Osteocyte (in vitro differentiated cells): ENCODE measurements around the gene ZNF789. TPM values are rescaled to one million over a fixed set of nuclear protein-coding genes. Genes with fewer than 3 reads are reported as not detected.

Experiments used
- DNase-seq: peaks from one replicate; pipeline ENCODE4 v3.0.0; 2021; ENCODE audit warnings: mixed read lengths; ENCODE audit not compliant: unreplicated experiment; ENCODE audit errors: extremely low spot score
- H3K27ac Mint-ChIP-seq: one replicate; pipeline ENCODE4 v1.8.0; 2021; ENCODE audit warnings: mild to moderate bottlenecking, mixed read lengths; ENCODE audit not compliant: unreplicated experiment
- H3K27me3 Mint-ChIP-seq: one replicate; pipeline ENCODE4 v1.8.0; 2021; ENCODE audit warnings: mixed read lengths; ENCODE audit not compliant: unreplicated experiment
- H3K36me3 Mint-ChIP-seq: one replicate; pipeline ENCODE4 v1.8.0; 2021; ENCODE audit warnings: mixed read lengths; ENCODE audit not compliant: unreplicated experiment
- H3K4me1 Mint-ChIP-seq: one replicate; pipeline ENCODE4 v1.8.0; 2021; ENCODE audit warnings: mixed read lengths; ENCODE audit not compliant: unreplicated experiment
- H3K4me3 Mint-ChIP-seq: one replicate; pipeline ENCODE4 v1.8.0; 2021; ENCODE audit warnings: mild to moderate bottlenecking, moderate library complexity, mixed read lengths; ENCODE audit not compliant: unreplicated experiment
- H3K9me3 Mint-ChIP-seq: one replicate; pipeline ENCODE4 v1.8.0; 2021; ENCODE audit warnings: mixed read lengths; ENCODE audit not compliant: unreplicated experiment
- total RNA-seq: library from RNA; stranded (reverse); gene quantifications from 2 replicates; pipeline ENCODE4 v1.2.1, GENCODE V29; 2021
- TF ChIP-seq, protein P1 (sequence below): fragments of 200-600 bp; sonication (generic); IDR thresholded peaks from 2 replicates; pipeline ENCODE4 v1.5.0; 2021; ENCODE audit warnings: antibody characterized with exemption, mild to moderate bottlenecking, moderate library complexity

Gene ZNF789
- total RNA-seq, 1 donor from 2014 or later = 8.4 TPM

DNA sequence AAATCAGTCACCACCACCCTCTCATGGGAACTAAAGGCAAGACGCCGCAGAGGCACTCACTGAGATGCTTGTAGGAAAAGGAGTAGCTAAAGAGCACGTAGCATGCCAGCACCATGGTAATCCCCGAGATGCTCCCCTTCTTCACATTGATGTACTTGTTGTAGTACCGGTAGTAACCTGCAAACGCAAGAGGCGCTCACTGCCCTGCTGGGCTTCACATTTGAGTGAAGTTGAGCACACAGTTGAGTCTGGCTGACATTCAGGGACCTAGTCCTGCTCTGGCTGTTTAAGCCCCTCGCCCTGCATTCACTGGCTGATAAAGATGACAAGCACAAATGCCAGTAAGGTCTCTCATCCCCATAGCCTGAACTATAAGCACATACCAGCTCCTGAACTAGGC lies 13.6 kb upstream of the ZNF789 start:
- H3K27ac Mint-ChIP-seq = no peak overlapping the region
- H3K4me3 Mint-ChIP-seq = no peak overlapping the region
- H3K27me3 Mint-ChIP-seq = no peaks in the 10 kb centered on the region
- peaks cover 23% of the 10 kb centered on the region for H3K36me3 Mint-ChIP-seq
- no peak for DNase-seq
- peaks cover 3% of the 10 kb centered on the region for H3K4me1 Mint-ChIP-seq
- TF ChIP-seq, protein P1, sequence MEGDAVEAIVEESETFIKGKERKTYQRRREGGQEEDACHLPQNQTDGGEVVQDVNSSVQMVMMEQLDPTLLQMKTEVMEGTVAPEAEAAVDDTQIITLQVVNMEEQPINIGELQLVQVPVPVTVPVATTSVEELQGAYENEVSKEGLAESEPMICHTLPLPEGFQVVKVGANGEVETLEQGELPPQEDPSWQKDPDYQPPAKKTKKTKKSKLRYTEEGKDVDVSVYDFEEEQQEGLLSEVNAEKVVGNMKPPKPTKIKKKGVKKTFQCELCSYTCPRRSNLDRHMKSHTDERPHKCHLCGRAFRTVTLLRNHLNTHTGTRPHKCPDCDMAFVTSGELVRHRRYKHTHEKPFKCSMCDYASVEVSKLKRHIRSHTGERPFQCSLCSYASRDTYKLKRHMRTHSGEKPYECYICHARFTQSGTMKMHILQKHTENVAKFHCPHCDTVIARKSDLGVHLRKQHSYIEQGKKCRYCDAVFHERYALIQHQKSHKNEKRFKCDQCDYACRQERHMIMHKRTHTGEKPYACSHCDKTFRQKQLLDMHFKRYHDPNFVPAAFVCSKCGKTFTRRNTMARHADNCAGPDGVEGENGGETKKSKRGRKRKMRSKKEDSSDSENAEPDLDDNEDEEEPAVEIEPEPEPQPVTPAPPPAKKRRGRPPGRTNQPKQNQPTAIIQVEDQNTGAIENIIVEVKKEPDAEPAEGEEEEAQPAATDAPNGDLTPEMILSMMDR = peak; percentile 27
- no peaks in the 10 kb centered on the region for H3K9me3 Mint-ChIP-seq

DNA sequence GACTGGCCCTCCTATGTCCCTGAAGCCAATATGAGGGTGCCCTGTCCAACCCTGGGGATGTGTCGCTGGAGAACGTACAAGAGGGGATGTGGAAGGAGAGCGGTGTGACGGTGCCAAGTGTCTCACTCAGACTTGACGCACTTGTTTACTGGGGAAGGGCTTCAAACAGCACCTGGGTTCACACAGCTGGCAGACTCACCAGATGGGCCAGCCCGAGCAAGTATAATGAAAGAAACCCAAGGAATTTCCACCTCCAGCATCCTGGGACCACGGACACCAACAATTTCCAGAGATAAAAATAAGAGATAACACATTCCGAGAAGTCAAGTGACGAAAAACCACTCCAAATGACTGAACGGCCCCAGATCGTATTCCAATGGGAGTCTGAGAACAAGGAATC lies 12.0 kb upstream of the ZNF789 start:
- DNase-seq = no peak
- TF ChIP-seq, protein P1 = no peak
- Mint-ChIP-seq H3K4me1 (peaks cover 14% of the 10 kb centered on the region), H3K27ac (no peak overlapping the region), H3K4me3 (no peak overlapping the region), H3K27me3 (no peaks in the 10 kb centered on the region), H3K36me3 (peaks cover 18% of the 10 kb centered on the region), H3K9me3 (no peaks in the 10 kb centered on the region)

DNA sequence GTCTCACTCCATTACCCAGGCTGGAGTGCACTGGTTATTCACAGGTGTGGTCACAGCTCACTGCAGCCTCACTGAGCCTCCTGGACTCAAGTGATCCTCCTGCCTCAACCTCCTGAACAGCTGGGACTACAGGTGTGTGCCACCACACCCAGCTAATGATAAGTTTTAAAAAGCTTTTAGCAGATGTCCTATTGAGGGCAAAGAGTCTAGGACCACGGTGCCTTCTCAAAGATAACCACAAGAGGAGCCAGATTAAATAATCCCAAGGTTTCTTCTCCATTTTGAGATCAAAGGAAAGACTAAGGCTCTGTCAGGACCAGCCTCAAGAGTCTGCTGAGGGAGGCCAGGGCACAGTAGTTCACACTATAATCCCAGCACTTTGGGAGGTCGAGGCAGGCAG lies 11.5 kb upstream of the ZNF789 start:
- no peaks in the 10 kb centered on the region for H3K9me3 Mint-ChIP-seq
- H3K27me3 Mint-ChIP-seq = no peaks in the 10 kb centered on the region
- H3K27ac Mint-ChIP-seq = no peak overlapping the region
- no peak overlapping the region for H3K4me3 Mint-ChIP-seq
- peaks cover 18% of the 10 kb centered on the region for H3K36me3 Mint-ChIP-seq
- DNase-seq = no peak
- TF ChIP-seq, protein P1 = no peak
- H3K4me1 Mint-ChIP-seq = peaks cover 18% of the 10 kb centered on the region

DNA sequence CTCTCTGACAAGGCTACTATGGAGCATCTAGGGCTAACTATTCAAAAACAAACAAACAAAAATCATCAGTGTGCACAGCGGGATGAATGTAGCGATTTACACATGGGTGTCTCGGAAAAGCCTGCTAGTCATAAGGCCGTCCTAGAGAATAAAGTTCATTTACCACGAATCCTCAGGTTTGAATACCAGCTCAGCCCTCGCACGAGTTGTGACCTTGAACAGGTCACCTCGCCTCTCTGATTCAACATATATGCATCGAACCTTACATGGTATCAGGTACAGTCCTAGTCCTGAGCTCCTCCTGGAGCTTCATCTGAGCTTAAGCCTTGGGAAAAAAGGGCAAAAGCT lies 7.3 kb upstream of the ZNF789 start:
- TF ChIP-seq, protein P1 = no peak
- Mint-ChIP-seq H3K36me3 (peaks cover 8% of the 10 kb centered on the region), H3K27me3 (peaks cover 3% of the 10 kb centered on the region), H3K4me1 (peaks cover 20% of the 10 kb centered on the region), H3K27ac (peak overlapping the region; percentile 87), H3K9me3 (no peaks in the 10 kb centered on the region), H3K4me3 (peak overlapping the region; percentile 86)
- DNase-seq = no peak

GRCh38 chr7:99468336-99468918 lies 4.3 kb upstream of the ZNF789 start:
- peaks cover 27% of the 10 kb centered on the region for H3K4me1 Mint-ChIP-seq
- TF ChIP-seq, protein P1 = no peak
- no peaks in the 10 kb centered on the region for H3K9me3 Mint-ChIP-seq
- no peak overlapping the region for H3K27ac Mint-ChIP-seq
- no peak for DNase-seq
- H3K36me3 Mint-ChIP-seq = peaks cover 5% of the 10 kb centered on the region
- peaks cover 6% of the 10 kb centered on the region for H3K27me3 Mint-ChIP-seq
- no peak overlapping the region for H3K4me3 Mint-ChIP-seq
